H1 (cell line): ENCODE data around the gene ANGPTL4. TPM values are rescaled to one million over a fixed set of nuclear protein-coding genes. Genes with fewer than 3 reads are reported as not detected.

Source experiments
- CTCF ChIA-PET: fragments of 300-600 bp; sonication (Branson Sonifier 250); formaldehyde crosslinking; loops from one replicate; lab custom pipeline; 2021; ENCODE audit not compliant: partially characterized antibody; lab: Charles Lee
- POLR2A ChIA-PET: fragments of 300-600 bp; sonication (Branson Sonifier 250); formaldehyde crosslinking; loops from one replicate; lab custom pipeline; 2021; ENCODE audit warnings: inconsistent platforms; ENCODE audit not compliant: partially characterized antibody; lab: Charles Lee
- DNase-seq, 2 experiments: peaks; one replicate each; pipeline versions ENCODE4 v3.0.0 to v3.0.0-alpha.2; 2010 to 2022; ENCODE audit warnings: low spot score in 2 of 2, low read depth in 1 of 2, mixed read lengths in 1 of 2
- FAIRE-seq: peaks from 2 replicates; lab custom pipeline; 2011; peaks lifted over from hg19 to GRCh38; lab: Jason Lieb, UNC
- H2AFZ ChIP-seq: 2 replicates; pipeline ENCODE4 v1.8.1; 2012; ENCODE audit warnings: low read length, inconsistent platforms
- H2AK5ac ChIP-seq: 2 replicates; pipeline ENCODE4 v1.6.1; 2013; ENCODE audit warnings: low read depth, low read length
- H2BK120ac ChIP-seq: replicated peaks from 2 replicates; pipeline ENCODE3; 2013; ENCODE audit warnings: low read depth, low read length, inconsistent platforms
- H2BK12ac ChIP-seq: 2 replicates; pipeline ENCODE4 v1.6.1; 2013; ENCODE audit warnings: low read depth, low read length
- H2BK15ac ChIP-seq: 2 replicates; pipeline ENCODE4 v1.6.1; 2013; ENCODE audit warnings: low read length
- H2BK20ac ChIP-seq: 2 replicates; pipeline ENCODE4 v1.6.1; 2013; ENCODE audit warnings: low read length
- H2BK5ac ChIP-seq: 2 replicates; pipeline ENCODE4 v1.6.1; 2013; ENCODE audit warnings: low read depth, low read length
- H3K14ac ChIP-seq: 2 replicates; pipeline ENCODE4 v1.6.1; 2013; ENCODE audit warnings: inconsistent platforms; ENCODE audit not compliant: insufficient read length
- H3K18ac ChIP-seq: 2 replicates; pipeline ENCODE4 v1.6.1; 2013; ENCODE audit warnings: low read length; ENCODE audit errors: extremely low read depth
- H3K23ac ChIP-seq: 2 replicates; pipeline ENCODE4 v1.6.1; 2013; ENCODE audit warnings: inconsistent platforms; ENCODE audit not compliant: insufficient read length
- H3K23me2 ChIP-seq: 2 replicates; pipeline ENCODE4 v1.6.1; 2013; ENCODE audit warnings: low read depth, low read length
- H3K27ac ChIP-seq: 2 replicates; pipeline ENCODE4 v1.6.1; 2011; ENCODE audit warnings: low read depth, low read length, inconsistent platforms
- H3K27me3 ChIP-seq, 4 experiments: replicated peaks in 1 of 4; 1 replicate in 1 of 4; 2 replicates in 3 of 4; pipeline versions ENCODE4 v1.6.1 to v1.8.1; 2011 to 2013; ENCODE audit warnings: low read length in 3 of 4, mild to moderate bottlenecking in 3 of 4, inconsistent platforms in 2 of 4, mixed read lengths in 2 of 4, moderate library complexity in 1 of 4; ENCODE audit not compliant: control insufficient read depth in 3 of 4, insufficient read depth in 3 of 4; ENCODE audit errors: extremely low read depth in 1 of 4
- H3K36me3 ChIP-seq, 4 experiments: 2 replicates each; pipeline versions ENCODE4 v1.6.1 to v1.8.1; 2011 to 2013; ENCODE audit warnings: mild to moderate bottlenecking in 4 of 4, low read length in 3 of 4, moderate library complexity in 2 of 4, control low read depth in 1 of 4, inconsistent platforms in 1 of 4; ENCODE audit not compliant: insufficient read depth in 4 of 4, control insufficient read depth in 2 of 4
- H3K4ac ChIP-seq: replicated peaks from 2 replicates; pipeline ENCODE3; 2013; ENCODE audit warnings: low read length, low read depth, mixed read lengths, inconsistent platforms; ENCODE audit not compliant: insufficient read length
- H3K4me1 ChIP-seq, 4 experiments: replicated peaks in 1 of 4; 1 replicate in 1 of 4; 2 replicates in 3 of 4; pipeline versions ENCODE4 v1.6.1 to v1.8.1; 2011 to 2013; ENCODE audit warnings: low read length in 3 of 4, inconsistent platforms in 2 of 4, mixed read lengths in 1 of 4; ENCODE audit not compliant: insufficient read depth in 4 of 4, control insufficient read depth in 3 of 4
- H3K4me2 ChIP-seq, 2 experiments: 2 replicates each; pipeline versions ENCODE4 v1.6.1 to v1.8.1; 2011 to 2013; ENCODE audit warnings: low read depth in 2 of 2, low read length in 2 of 2, control low read depth in 1 of 2, inconsistent platforms in 1 of 2, mild to moderate bottlenecking in 1 of 2; ENCODE audit not compliant: insufficient read depth in 1 of 2
- H3K4me3 ChIP-seq, 4 experiments: fragments of 200-600, 300-600 bp in 1 of 4; sonication (generic), shearing (Covaris generic), sonication (Bioruptor Twin) in 1 of 4; 2 replicates each; pipeline versions ENCODE4 v1.5.1 to v1.8.1; 2011 to 2016; ENCODE audit warnings: low read length in 4 of 4, low read depth in 3 of 4, control low read depth in 2 of 4, inconsistent platforms in 2 of 4, mild to moderate bottlenecking in 2 of 4, mixed read lengths in 1 of 4, moderate library complexity in 1 of 4; ENCODE audit not compliant: insufficient read depth in 2 of 4; ENCODE audit errors: extremely low read depth in 1 of 4
- H3K56ac ChIP-seq: replicated peaks from 2 replicates; pipeline ENCODE3; 2013; ENCODE audit warnings: low read depth, mild to moderate bottlenecking, mixed read lengths, low read length, inconsistent platforms; ENCODE audit not compliant: insufficient read length
- H3K79me1 ChIP-seq: 2 replicates; pipeline ENCODE4 v1.6.1; 2013; ENCODE audit warnings: low read depth, low read length, control low read depth
- H3K79me2 ChIP-seq, 2 experiments: 2 replicates each; pipeline versions ENCODE4 v1.6.1 to v1.8.1; 2012 to 2013; ENCODE audit warnings: low read length in 2 of 2, mild to moderate bottlenecking in 2 of 2, inconsistent platforms in 1 of 2; ENCODE audit not compliant: insufficient read depth in 2 of 2, control insufficient read depth in 1 of 2
- H3K9ac ChIP-seq, 4 experiments: replicated peaks in 1 of 4; 1 replicate in 1 of 4; 2 replicates in 3 of 4; pipeline versions ENCODE4 v1.6.1 to v1.8.1; 2011 to 2013; ENCODE audit warnings: low read depth in 3 of 4, low read length in 3 of 4, control low read depth in 2 of 4, mild to moderate bottlenecking in 2 of 4, moderate library complexity in 2 of 4, inconsistent platforms in 1 of 4; ENCODE audit errors: extremely low read depth in 1 of 4
- H3K9me3 ChIP-seq, 2 experiments: 2 replicates each; pipeline versions ENCODE4 v1.6.1 to v1.8.1; 2012 to 2013; ENCODE audit warnings: mild to moderate bottlenecking in 2 of 2, moderate library complexity in 2 of 2, control low read depth in 1 of 2, inconsistent platforms in 1 of 2, low read depth in 1 of 2, low read length in 1 of 2, mixed read lengths in 1 of 2; ENCODE audit not compliant: insufficient read depth in 2 of 2
- H4K20me1 ChIP-seq, 2 experiments: replicated peaks in 1 of 2; 2 replicates each; pipeline versions ENCODE3 to v1.8.1; 2011 to 2013; ENCODE audit warnings: inconsistent platforms in 2 of 2, low read length in 2 of 2, mild to moderate bottlenecking in 1 of 2; ENCODE audit not compliant: insufficient read depth in 2 of 2, control insufficient read depth in 1 of 2
- H4K5ac ChIP-seq: 2 replicates; pipeline ENCODE4 v1.6.1; 2013; ENCODE audit warnings: low read length, low read depth, mixed read lengths, inconsistent platforms; ENCODE audit not compliant: insufficient read length
- H4K8ac ChIP-seq: 2 replicates; pipeline ENCODE4 v1.8.0; 2013; ENCODE audit warnings: mild to moderate bottlenecking, moderate library complexity, low read length, inconsistent platforms; ENCODE audit not compliant: insufficient read depth; ENCODE audit errors: extremely low read depth
- H4K91ac ChIP-seq: replicated peaks from 2 replicates; pipeline ENCODE3; 2013; ENCODE audit warnings: low read length, mixed read lengths, inconsistent platforms; ENCODE audit not compliant: insufficient read length
- KDM1A ChIP-seq: fragments of 200-600, 300-600 bp; sonication (generic); IDR thresholded peaks from 2 replicates; pipeline ENCODE4 v1.7.1; 2016; ENCODE audit warnings: mild to moderate bottlenecking, low read length, borderline replicate concordance
- POLR2A ChIP-seq, 2 experiments: IDR thresholded peaks; 1 replicate in 1 of 2; 2 replicates in 1 of 2; pipeline ENCODE4 v1.6.1; 2011; ENCODE audit warnings: low read depth in 2 of 2, low read length in 2 of 2, mild to moderate bottlenecking in 2 of 2; ENCODE audit errors: control extremely low read depth in 1 of 2
- SIN3A ChIP-seq, 2 experiments: IDR thresholded peaks in 1 of 2; conservative IDR thresholded peaks in 1 of 2; 2 replicates each; pipeline ENCODE4 v1.6.1; 2011 to 2012; ENCODE audit warnings: low read length in 2 of 2, improper control_type of control experiment in 1 of 2, low read depth in 1 of 2, mild to moderate bottlenecking in 1 of 2
- WGBS, 2 experiments: shearing (Covaris generic) in 1 of 2; methylation state at CpG; one replicate each; pipeline versions ENCODE4 v1.1.6 to v1.1.7; 2013 to 2015; ENCODE audit warnings: low lambda C conversion rate in 2 of 2, mixed read lengths in 2 of 2, inconsistent platforms in 1 of 2, low coverage in 1 of 2, missing lambda C conversion rate in 1 of 2; ENCODE audit not compliant: insufficient replicate concordance in 2 of 2, insufficient coverage in 1 of 2, insufficient read length in 1 of 2; ENCODE audit errors: extremely low coverage in 1 of 2, missing lambda C conversion rate in 1 of 2; 5-methylcytosine and 5-hydroxymethylcytosine counted together
- polyA plus RNA-seq, 7 experiments: library from polyadenylated mRNA; depleted of rRNA in 3 of 7; stranded (reverse) in 5 of 7; unstranded in 2 of 7; fragments of >200 nt in 5 of 7; fragments of 200-250 nt in 2 of 7; gene quantifications; 1 replicate in 5 of 7; 2 replicates in 1 of 7; 4 replicates in 1 of 7; pipeline versions ENCODE4 v1.2.1 to v1.2.3, GENCODE V29; 2011 to 2013; ENCODE audit warnings: missing spikeins in 2 of 7, mixed read lengths in 2 of 7
- total RNA-seq: library from RNA; stranded (reverse); fragmentation: NEBNext Ultra II Directional; extraction: Animal tissue kit (Norgen Biotek cat#: 25700); gene quantifications from 2 replicates; pipeline ENCODE4 v1.2.1, GENCODE V29; 2021

The ANGPTL4 gene
- total and polyA plus RNA-seq, 2 of the 8 experiments (the other 6 are each of a cell fraction or from before 2014, with no cell fraction given): 2.3 to 6.5 TPM

GRCh38 chr19:8316351-8317125 is 47.4 kb upstream of the ANGPTL4 start:
- DNase-seq (no peak), FAIRE-seq (no peak)
- Histone ChIP-seq H3K9me3 (no peaks in the 10 kb centered on the region), H3K79me2 (peaks cover 0 to 15% of the 10 kb centered on the region in 2 experiments; a peak in 2 of 4 replicates), H3K23me2 (peaks cover 6% of the 10 kb centered on the region), H3K36me3 (peaks cover 4 to 21% (median 12%) of the 10 kb centered on the region in 4 experiments), H3K56ac (peak overlapping the region; percentile 7), H4K5ac (no peak overlapping the region), H4K20me1 (no peaks in the 10 kb centered on the region), H3K27ac (no peak overlapping the region), H3K9ac (no peak overlapping the region), H2AFZ (no peak overlapping the region), H4K8ac (peak overlapping the region; percentile 28; the same call in 1 of the 2 replicates), H2AK5ac (no peak overlapping the region), H3K4ac (no peak overlapping the region), H2BK120ac (no peak overlapping the region), H3K23ac (no peak overlapping the region), H2BK15ac (no peak overlapping the region; the same call in 1 of the 2 replicates), H2BK20ac (no peak overlapping the region), H3K4me2 (0 out of 4 replicates have a peak overlapping the region, but pooled peaks of 1 of the 2 experiments have one; percentile 36), H2BK12ac (no peak overlapping the region), H3K14ac (no peak overlapping the region), H2BK5ac (0 out of 2 replicates have a peak overlapping the region, but pooled peaks have one; percentile 44), H3K4me1 (peaks cover 0 to 10% (median 4%) of the 10 kb centered on the region in 4 experiments; a peak in 5 of 7 replicates), H3K18ac (no peak overlapping the region), H3K27me3 (no peaks in the 10 kb centered on the region), H3K79me1 (no peaks in the 10 kb centered on the region; the same call in 1 of the 2 replicates), H4K91ac (no peak overlapping the region), H3K4me3 (no peak overlapping the region)
- POLR2A ChIA-PET: interaction anchor here (0.6 to 27.1 kb wide), 7 partner anchors 3 to 132 kb away, joined by 3 to 583 read pairs (median 3); partner anchors contain the start of genes CD320, MARCHF2, NDUFA7 and RPS28
- peak in 1 of 2 experiments; percentile 36; a peak in 1 of 3 replicates for TF ChIP-seq POLR2A (IDR thresholded peaks at IDR 0.05; ENCODE audit: control extremely low read depth in 1 of 2, low read depth in 2 of 2, low read length in 2 of 2)
- no peak for TF ChIP-seq SIN3A (conservative IDR thresholded peaks at IDR 0.05 in 1 of 2, IDR thresholded peaks at IDR 0.05 in 1 of 2; ENCODE audit: low read depth in 1 of 2, low read length in 2 of 2)
- no peak for TF ChIP-seq KDM1A
- CTCF ChIA-PET: interaction anchor here (0.6 to 1.5 kb wide), 6 partner anchors 10 to 264 kb away, joined by 3 to 5 read pairs (median 3); no protein-coding TSS in a partner anchor
- 85% methylated on average over 14 of the region's 14 CpGs; no CpG with 5 or more reads in 1 of the 2 experiments for WGBS, 2 experiments
